ENCODE results near the gene SLC38A6.

- no peak for TF ChIP-seq POLR2AphosphoS5 (IDR thresholded peaks at IDR 0.05; ENCODE audit: low read depth)
- TF ChIP-seq CTCF (conservative IDR thresholded peaks at IDR 0.05; ENCODE audit: low read depth in 2 of 2) = no peak
- TF ChIP-seq REST (IDR thresholded peaks at IDR 0.05; ENCODE audit: unreplicated experiment) = no peak
- no peak for TF ChIP-seq JUNB (IDR thresholded peaks at IDR 0.05; ENCODE audit: unreplicated experiment)
- no peak for TF ChIP-seq EZH2phosphoT487 (IDR thresholded peaks at IDR 0.05; ENCODE audit: unreplicated experiment)
- no peak for TF ChIP-seq EZH2 (IDR thresholded peaks at IDR 0.05; ENCODE audit: low read depth, unreplicated experiment)
- no peak for TF ChIP-seq ZNF331 (CRISPR knock-in tag; IDR thresholded peaks at IDR 0.05; ENCODE audit: low read depth)
- TF ChIP-seq ETS1 (IDR thresholded peaks at IDR 0.05) = no peak
- no peak for TF ChIP-seq CREB1 (CRISPR knock-in tag; IDR thresholded peaks at IDR 0.05; ENCODE audit: low read depth)
- TF ChIP-seq ZNF114 (CRISPR knock-in tag; IDR thresholded peaks at IDR 0.05) = no peak
- no peak for TF ChIP-seq STAT1 (IDR thresholded peaks at IDR 0.05; ENCODE audit: unreplicated experiment)
- TF ChIP-seq NANOG (IDR thresholded peaks at IDR 0.05; ENCODE audit: borderline replicate concordance) = no peak
- TF ChIP-seq ZNF462 (CRISPR knock-in tag; IDR thresholded peaks at IDR 0.05) = no peak
These were observed 5.5 kb upstream of the SLC38A6 start for GRCh38 chr14:60975551-60975950.
